Breast epithelium (tissue), 4 donors: ENCODE measurements around the gene PFAS. TPM values are rescaled to one million over a fixed set of nuclear protein-coding genes. Genes with fewer than 3 reads are reported as not detected.
A peak's percentile ranks its signal among the peaks of the same experiment; 100 is the strongest.

Experiments
- DNase-seq, 2 donors: peaks; one replicate each; pipeline ENCODE4 v3.0.0-alpha.2; 2019; ENCODE audit warnings: low spot score in 2 of 2
- H3K27ac ChIP-seq, 2 donors: fragments of 200-600 bp; sonication (generic) in 1 of 2; one replicate each; pipeline ENCODE4 v1.5.1; 2016 to 2019; ENCODE audit warnings: mild to moderate bottlenecking in 1 of 2
- H3K27me3 ChIP-seq, 2 donors: fragments of 200-600 bp; sonication (generic) in 1 of 2; one replicate each; pipeline versions ENCODE4 v1.5.1 to v1.6.0; 2017 to 2019; ENCODE audit warnings: control low read depth in 1 of 2, mild to moderate bottlenecking in 1 of 2
- H3K36me3 ChIP-seq: fragments of 200-600 bp; one replicate; pipeline ENCODE4 v1.5.1; 2019
- H3K4me1 ChIP-seq, 2 donors: fragments of 200-600 bp; sonication (generic); one replicate each; pipeline ENCODE4 v1.5.1; 2016 to 2019; ENCODE audit warnings: control low read depth in 1 of 2
- H3K4me3 ChIP-seq, 3 donors: fragments of 200-600 bp; sonication (generic); 1 replicate in 2 of 3; 2 replicates in 1 of 3; pipeline ENCODE4 v1.5.1; 2016 to 2019; ENCODE audit warnings: mild to moderate bottlenecking in 3 of 3, moderate library complexity in 2 of 3
- H3K9me3 ChIP-seq, 2 donors: fragments of 200-600 bp; sonication (generic) in 1 of 2; one replicate each; pipeline ENCODE4 v1.5.1; 2016 to 2019; ENCODE audit warnings: control low read depth in 1 of 2
- CTCF ChIP-seq, 3 donors: fragments of 450-650 bp; IDR thresholded peaks; one replicate each; pipeline ENCODE4 v1.5.1; 2016 to 2017; ENCODE audit warnings: antibody characterized with exemption in 3 of 3, mild to moderate bottlenecking in 3 of 3, moderate library complexity in 3 of 3
- POLR2A ChIP-seq: fragments of 450-650 bp; IDR thresholded peaks from one replicate; pipeline ENCODE4 v1.6.1; 2016; ENCODE audit warnings: antibody characterized with exemption, mild to moderate bottlenecking, moderate library complexity
- POLR2AphosphoS5 ChIP-seq, 3 donors: sonication (generic); formaldehyde crosslinking; IDR thresholded peaks; one replicate each; pipeline ENCODE4 v1.6.1; 2017; ENCODE audit warnings: antibody characterized with exemption in 3 of 3
- intact Hi-C: fragments of 100-400 bp; cut with DNase I; formaldehyde crosslinking; loops from one replicate; pipeline ENCODE4 v1.15.1; 2023; ENCODE audit warnings: low total_unique reads
- total RNA-seq, 3 donors: library from RNA; depleted of rRNA; stranded (reverse); fragments of >200 nt; gene quantifications; one replicate each; pipeline ENCODE4 v1.1.0, GENCODE V29; 2016

Gene PFAS
- total RNA-seq, 3 donors from 2014 or later: 10.2 to 23.6 (median 18.7) TPM

GRCh38 chr17:8231701-8232100, 17.4 kb upstream of the PFAS start:
- no peak for DNase-seq
- intact Hi-C loops: no loop called here
- Histone ChIP-seq H3K9me3 (no peaks in the 10 kb centered on the region), H3K27ac (no peak overlapping the region), H3K4me3 (no peak overlapping the region), H3K36me3 (peaks cover 7% of the 10 kb centered on the region), H3K27me3 (no peaks in the 10 kb centered on the region), H3K4me1 (no peaks in the 10 kb centered on the region)
- TF ChIP-seq CTCF (IDR thresholded peaks at IDR 0.05) (no peak), POLR2A (no peak), POLR2AphosphoS5 (IDR thresholded peaks at IDR 0.05) (no peak)

- H3K4me3 ChIP-seq: no peak overlapping the region
- no peaks in the 10 kb centered on the region for H3K4me1 ChIP-seq
- peaks cover 7% of the 10 kb centered on the region for H3K36me3 ChIP-seq
- H3K9me3 ChIP-seq: no peaks in the 10 kb centered on the region
- H3K27me3 ChIP-seq: no peaks in the 10 kb centered on the region
- intact Hi-C loops: no loop called here
- no peak for DNase-seq
- no peak overlapping the region for H3K27ac ChIP-seq
- TF ChIP-seq CTCF (IDR thresholded peaks at IDR 0.05) (no peak), POLR2AphosphoS5 (IDR thresholded peaks at IDR 0.05) (no peak), POLR2A (no peak)
Observed at GRCh38 chr17:8234361-8235270, 14.5 kb upstream of the PFAS start.

GRCh38 chr17:8235676-8236075, 13.4 kb upstream of the PFAS start:
- Histone ChIP-seq H3K4me1 (no peaks in the 10 kb centered on the region), H3K4me3 (no peak overlapping the region), H3K36me3 (peaks cover 7% of the 10 kb centered on the region), H3K9me3 (no peaks in the 10 kb centered on the region), H3K27me3 (no peaks in the 10 kb centered on the region), H3K27ac (no peak overlapping the region)
- no peak for TF ChIP-seq CTCF (IDR thresholded peaks at IDR 0.05)
- no peak for TF ChIP-seq POLR2A
- TF ChIP-seq POLR2AphosphoS5 (IDR thresholded peaks at IDR 0.05): no peak
- DNase-seq: no peak
- intact Hi-C loops: no loop called here

- no peaks in the 10 kb centered on the region for H3K4me1 ChIP-seq
- peak in 1 of 2 donors; percentile 69 for DNase-seq
- no peaks in the 10 kb centered on the region for H3K36me3 ChIP-seq
- H3K27ac ChIP-seq: no peak overlapping the region
- intact Hi-C loops: no loop called here
- no peaks in the 10 kb centered on the region for H3K9me3 ChIP-seq
- H3K4me3 ChIP-seq: no peak overlapping the region
- H3K27me3 ChIP-seq: no peaks in the 10 kb centered on the region
- TF ChIP-seq POLR2AphosphoS5 (IDR thresholded peaks at IDR 0.05) (peak in 1 of 3 donors; percentile 56), POLR2A (no peak)
Observed at GRCh38 chr17:8237175-8237574, 11.9 kb upstream of the PFAS start.

GRCh38 chr17:8237886-8238285, 11.2 kb upstream of the PFAS start:
- intact Hi-C loops: no loop called here
- Histone ChIP-seq H3K4me3 (no peak overlapping the region), H3K9me3 (no peaks in the 10 kb centered on the region), H3K4me1 (no peaks in the 10 kb centered on the region), H3K27me3 (no peaks in the 10 kb centered on the region), H3K36me3 (no peaks in the 10 kb centered on the region), H3K27ac (peak overlapping the region; percentile 36 to 63)
- TF ChIP-seq POLR2A: no peak
- no peak for TF ChIP-seq CTCF (IDR thresholded peaks at IDR 0.05)
- no peak for TF ChIP-seq POLR2AphosphoS5 (IDR thresholded peaks at IDR 0.05)
- no peak for DNase-seq
